ENCODE data around the gene ZNF132. TPM values are rescaled to one million over a fixed set of nuclear protein-coding genes. Genes with fewer than 3 reads are reported as not detected.

Gene ZNF132
- total RNA-seq, 1 experiment from 2014 or later, result not detected

- Histone ChIP-seq H3K9ac (ENCODE audit: low read length) (no peak overlapping the region), H3K79me2 (ENCODE audit: insufficient read depth, low read length) (peaks cover 15% of the 10 kb centered on the region), H3K9me3 (ENCODE audit: control insufficient read depth in 1 of 2, insufficient read depth in 1 of 2, low read depth in 1 of 2, low read length in 2 of 2) (no peaks in the 10 kb centered on the region), H4K20me1 (ENCODE audit: insufficient read depth) (peaks cover 7% of the 10 kb centered on the region; the same call in 1 of the 2 replicates), H3K9me2 (ENCODE audit: insufficient read depth) (no peaks in the 10 kb centered on the region), H3K4me2 (ENCODE audit: low read length) (no peak overlapping the region), H3K36me3 (ENCODE audit: control insufficient read depth in 1 of 2, insufficient read depth in 2 of 2, low read length in 2 of 2) (peaks cover 5 to 18% of the 10 kb centered on the region in 2 experiments; a peak in 2 of 4 replicates), H3K27ac (ENCODE audit: low read depth, low read length) (no peak overlapping the region), H3K27me3 (ENCODE audit: insufficient read depth, low read length) (no peaks in the 10 kb centered on the region), H2AFZ (ENCODE audit: low read depth, low read length, poor library complexity, severe bottlenecking) (no peak overlapping the region), H3K4me1 (ENCODE audit: control insufficient read depth in 1 of 2, insufficient read depth in 2 of 2, low read length in 2 of 2) (peaks cover 29 to 41% of the 10 kb centered on the region in 2 experiments), H3K4me3 (replicated peaks in 1 of 2; ENCODE audit: low read depth in 1 of 2, low read length in 2 of 2) (no peak overlapping the region)
- ChIA-PET CTCF (no interaction called here), POLR2A (no interaction called here), RAD21 (ENCODE audit: low non-redundant PET in 1 of 2, low total read pairs in 2 of 2, uncharacterized antibody in 2 of 2, unreplicated experiment in 2 of 2) (no interaction called here)
- intact Hi-C loops (cut with micrococcal nuclease), result no loop called here
- no peak for TF ChIP-seq POLR2A (IDR thresholded peaks at IDR 0.05; ENCODE audit: borderline replicate concordance, extremely low read depth, insufficient read depth, insufficient read length)
- no peak for TF ChIP-seq FOSL1 (IDR thresholded peaks at IDR 0.05; ENCODE audit: low read depth)
- TF ChIP-seq POLR2AphosphoS5 (IDR thresholded peaks at IDR 0.05; ENCODE audit: low read depth, low read length), result no peak
- TF ChIP-seq YY1 (IDR thresholded peaks at IDR 0.05; ENCODE audit: extremely low read depth, insufficient replicate concordance, low read depth, low read length), result no peak
- no peak for TF ChIP-seq EZH2 (IDR thresholded peaks at IDR 0.05)
- no peak for TF ChIP-seq CBX3 (IDR thresholded peaks at IDR 0.05; ENCODE audit: low read depth)
- TF ChIP-seq SRF (IDR thresholded peaks at IDR 0.05; ENCODE audit: low read depth), result no peak
- TF ChIP-seq MAX (IDR thresholded peaks at IDR 0.05), result no peak
- TF ChIP-seq RAD21 (IDR thresholded peaks at IDR 0.05; ENCODE audit: low read depth), result no peak
- no peak for TF ChIP-seq ZNF274 (IDR thresholded peaks at IDR 0.05; ENCODE audit: low read depth, low read length)
- TF ChIP-seq ELF1 (IDR thresholded peaks at IDR 0.05; ENCODE audit: borderline replicate concordance, low read depth), result no peak
- no peak for TF ChIP-seq REST (IDR thresholded peaks at IDR 0.05; ENCODE audit: low read depth)
- TF ChIP-seq TCF7L2 (IDR thresholded peaks at IDR 0.05; ENCODE audit: borderline replicate concordance, extremely low read depth, insufficient read depth, insufficient read length), result no peak
- no peak for TF ChIP-seq JUND (IDR thresholded peaks at IDR 0.05)
- no peak for TF ChIP-seq CTCF (IDR thresholded peaks at IDR 0.05 in 2 of 3, conservative IDR thresholded peaks at IDR 0.05 in 1 of 3; ENCODE audit: borderline replicate concordance in 1 of 3, insufficient read depth in 1 of 3, low read depth in 2 of 3, low read length in 2 of 3)
- no peak for TF ChIP-seq SIN3A (IDR thresholded peaks at IDR 0.05; ENCODE audit: low read depth)
- no peak for TF ChIP-seq EGR1 (IDR thresholded peaks at IDR 0.05; ENCODE audit: low read depth)
- ATAC-seq (no peak), DNase-seq (ENCODE audit: low read depth, low spot score) (no peak)
- BruUV-seq (replicated peaks), result no TSS peak
Observed at GRCh38 chr19:58398545-58398944, 41.4 kb downstream of the ZNF132 start.

All from HCT116 (cell line).